ENCODE data around the gene CACNA1I. TPM values are rescaled to one million over a fixed set of nuclear protein-coding genes. Genes with fewer than 3 reads are reported as not detected.
A peak's percentile ranks its signal among the peaks of the same experiment; 100 is the strongest.

Gene CACNA1I
- total and polyA plus RNA-seq, 10 donors: 0.24 to 4.1 (median 1.1) TPM

- peak; percentile 40 for DNase-seq
- H3K9me3 ChIP-seq: no peaks in the 10 kb centered on the region
- 37 to 56% (median 43%) methylated on average over 9 of the region's 9 CpGs for WGBS, 5 donors
- H3K27ac ChIP-seq: no peak overlapping the region
- no peak overlapping the region for H3K4me3 ChIP-seq
- no peaks in the 10 kb centered on the region for H3K36me3 ChIP-seq
- TF ChIP-seq, protein P1, sequence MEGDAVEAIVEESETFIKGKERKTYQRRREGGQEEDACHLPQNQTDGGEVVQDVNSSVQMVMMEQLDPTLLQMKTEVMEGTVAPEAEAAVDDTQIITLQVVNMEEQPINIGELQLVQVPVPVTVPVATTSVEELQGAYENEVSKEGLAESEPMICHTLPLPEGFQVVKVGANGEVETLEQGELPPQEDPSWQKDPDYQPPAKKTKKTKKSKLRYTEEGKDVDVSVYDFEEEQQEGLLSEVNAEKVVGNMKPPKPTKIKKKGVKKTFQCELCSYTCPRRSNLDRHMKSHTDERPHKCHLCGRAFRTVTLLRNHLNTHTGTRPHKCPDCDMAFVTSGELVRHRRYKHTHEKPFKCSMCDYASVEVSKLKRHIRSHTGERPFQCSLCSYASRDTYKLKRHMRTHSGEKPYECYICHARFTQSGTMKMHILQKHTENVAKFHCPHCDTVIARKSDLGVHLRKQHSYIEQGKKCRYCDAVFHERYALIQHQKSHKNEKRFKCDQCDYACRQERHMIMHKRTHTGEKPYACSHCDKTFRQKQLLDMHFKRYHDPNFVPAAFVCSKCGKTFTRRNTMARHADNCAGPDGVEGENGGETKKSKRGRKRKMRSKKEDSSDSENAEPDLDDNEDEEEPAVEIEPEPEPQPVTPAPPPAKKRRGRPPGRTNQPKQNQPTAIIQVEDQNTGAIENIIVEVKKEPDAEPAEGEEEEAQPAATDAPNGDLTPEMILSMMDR (IDR thresholded peaks at IDR 0.05 in 8 of 11, conservative IDR thresholded peaks at IDR 0.05 in 3 of 11): no peak
- TF ChIP-seq POLR2AphosphoS5 (IDR thresholded peaks at IDR 0.05) (no peak), POLR2A (IDR thresholded peaks at IDR 0.05) (no peak)
- H3K27me3 ChIP-seq (replicated peaks in 1 of 7): peaks cover 0 to 26% (median 0%) of the 10 kb centered on the region in 7 donors
- no peaks in the 10 kb centered on the region for H3K4me1 ChIP-seq
- intact Hi-C loops (cut with DNase I; ENCODE audit: low total_unique reads): no loop called here
These were observed 150.9 kb downstream of the CACNA1I start for GRCh38 chr22:39721206-39722031.

DNA sequence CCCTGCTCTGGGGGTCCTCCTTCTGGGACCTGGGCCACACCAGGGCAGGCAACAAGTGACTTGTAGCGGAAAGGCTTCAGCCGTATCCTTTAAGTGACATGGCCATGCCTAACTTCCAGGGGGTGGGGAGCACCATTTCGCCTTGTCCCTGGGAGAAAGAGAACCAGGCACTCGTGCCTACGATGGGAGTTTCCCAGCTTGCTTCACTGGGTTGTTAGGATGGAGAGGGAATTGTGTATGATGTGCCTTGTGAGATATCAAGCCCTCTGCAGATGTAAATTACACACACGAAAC is 151.4 kb downstream of the CACNA1I start:
- TF ChIP-seq, protein P1 (IDR thresholded peaks at IDR 0.05 in 8 of 11, conservative IDR thresholded peaks at IDR 0.05 in 3 of 11): no peak
- TF ChIP-seq POLR2AphosphoS5 (IDR thresholded peaks at IDR 0.05): no peak
- TF ChIP-seq POLR2A (IDR thresholded peaks at IDR 0.05): no peak
- 81 to 94% (median 85%) methylated on average over 6 of the region's 6 CpGs for WGBS, 5 donors
- intact Hi-C loops (cut with DNase I; ENCODE audit: low total_unique reads): no loop called here
- Histone ChIP-seq H3K4me1 (no peaks in the 10 kb centered on the region), H3K27ac (no peak overlapping the region), H3K36me3 (no peaks in the 10 kb centered on the region), H3K27me3 (replicated peaks in 1 of 7) (peaks cover 0 to 30% (median 0%) of the 10 kb centered on the region in 7 donors), H3K4me3 (no peak overlapping the region), H3K9me3 (no peaks in the 10 kb centered on the region)
- no peak for DNase-seq

DNA sequence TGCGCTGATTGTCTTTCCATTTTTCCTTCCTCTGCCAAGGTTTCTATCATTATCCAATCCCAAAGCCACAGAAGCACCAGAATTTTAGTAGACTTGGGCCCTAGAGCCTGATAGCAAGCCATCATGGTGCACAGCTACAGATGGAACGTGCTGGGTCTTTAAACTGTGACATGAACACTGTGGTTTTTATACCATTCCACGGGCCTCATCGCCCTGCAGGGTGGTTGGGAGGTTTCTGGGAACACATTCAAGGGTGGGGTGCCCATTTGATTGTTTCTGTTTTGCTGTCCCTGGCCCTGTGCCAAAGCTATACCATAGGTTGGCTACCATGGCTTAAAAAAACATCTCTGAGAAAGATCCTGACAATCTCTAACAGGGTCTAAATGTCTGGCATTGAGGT is 151.9 kb downstream of the CACNA1I start:
- H3K36me3 ChIP-seq: no peaks in the 10 kb centered on the region
- intact Hi-C loops (cut with DNase I; ENCODE audit: low total_unique reads): no loop called here
- TF ChIP-seq POLR2A (IDR thresholded peaks at IDR 0.05) (no peak), POLR2AphosphoS5 (IDR thresholded peaks at IDR 0.05) (no peak)
- TF ChIP-seq, protein P1 (IDR thresholded peaks at IDR 0.05 in 8 of 11, conservative IDR thresholded peaks at IDR 0.05 in 3 of 11): no peak
- no peak for DNase-seq
- H3K27ac ChIP-seq: no peak overlapping the region
- no peak overlapping the region for H3K4me3 ChIP-seq
- H3K4me1 ChIP-seq: no peaks in the 10 kb centered on the region
- H3K27me3 ChIP-seq (replicated peaks in 1 of 7): peaks cover 0 to 30% (median 0%) of the 10 kb centered on the region in 7 donors
- WGBS, 5 donors: 83 to 87% (median 83%) methylated on average over 4 of the region's 4 CpGs
- H3K9me3 ChIP-seq: no peaks in the 10 kb centered on the region

DNA sequence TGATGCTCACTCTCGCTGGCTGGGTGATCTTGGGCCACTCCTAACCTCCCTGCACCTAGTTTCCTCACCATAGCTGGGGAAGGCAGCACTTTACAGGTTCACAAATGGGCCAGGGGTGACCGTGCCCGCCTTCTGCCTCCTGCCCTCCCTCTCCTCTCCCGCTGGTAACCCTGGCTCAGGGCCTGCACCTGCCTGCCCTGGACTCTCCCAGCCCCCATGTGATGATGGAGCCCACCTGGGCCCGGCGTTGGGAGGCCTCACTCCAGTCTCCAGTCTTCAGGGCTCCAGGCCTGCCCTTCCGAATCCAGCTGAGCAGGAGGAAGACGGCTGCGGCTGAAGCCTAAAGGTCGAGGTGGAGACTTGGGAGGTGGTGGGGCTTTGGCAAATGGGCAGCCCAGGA is 152.9 kb downstream of the CACNA1I start:
- no peaks in the 10 kb centered on the region for H3K4me1 ChIP-seq
- WGBS, 5 donors: 88 to 93% (median 90%) methylated on average over 8 to 10 of the region's 10 CpGs
- H3K36me3 ChIP-seq: no peaks in the 10 kb centered on the region
- H3K4me3 ChIP-seq: no peak overlapping the region
- TF ChIP-seq, protein P1 (IDR thresholded peaks at IDR 0.05 in 8 of 11, conservative IDR thresholded peaks at IDR 0.05 in 3 of 11): no peak
- TF ChIP-seq POLR2AphosphoS5 (IDR thresholded peaks at IDR 0.05): no peak
- H3K9me3 ChIP-seq: no peaks in the 10 kb centered on the region
- DNase-seq: peak; percentile 43
- intact Hi-C loops (cut with DNase I; ENCODE audit: low total_unique reads): no loop called here
- H3K27me3 ChIP-seq (replicated peaks in 1 of 7): peaks cover 0 to 35% (median 0%) of the 10 kb centered on the region in 7 donors
- H3K27ac ChIP-seq: no peak overlapping the region

Measured in spleen (tissue), 11 donors.